Measurements from ENCODE around the gene TRIM9.
"Not testable (repeated sequence)": the region's sequence is repeated elsewhere in the genome, so short reads cannot be mapped to it uniquely, and the experiment has no call there.

Gene TRIM9

GRCh38 chr14:51004801-51005526, 89.9 kb downstream of the TRIM9 start:
- DNase-seq (ENCODE audit: low spot score), result no peak

DNA sequence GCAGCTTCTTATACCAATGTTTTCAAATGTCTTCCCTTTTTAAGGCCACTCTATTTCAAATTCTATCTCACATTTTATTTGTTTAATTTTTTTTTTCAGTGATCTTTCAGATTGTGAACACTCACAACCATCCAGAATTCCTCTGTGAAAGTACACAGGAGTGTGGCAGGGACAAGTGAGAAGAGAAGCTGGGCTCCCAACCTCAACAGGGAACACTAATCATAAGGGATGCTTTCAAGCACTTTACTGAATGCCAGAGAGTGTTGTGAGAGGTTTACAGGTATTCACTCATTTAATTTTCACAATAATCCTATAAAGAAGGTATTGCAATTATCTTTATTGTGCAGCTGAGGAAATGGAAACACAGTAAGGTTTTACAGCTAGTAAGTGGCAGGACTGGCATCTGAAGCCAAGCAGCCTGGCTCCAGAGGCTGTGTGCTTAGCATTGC, 90.5 kb downstream of the TRIM9 start:
- DNase-seq (ENCODE audit: low spot score), result no peak

- no peak for DNase-seq (ENCODE audit: low spot score)
These were observed 92.4 kb downstream of the TRIM9 start for GRCh38 chr14:51002406-51002999.

DNA sequence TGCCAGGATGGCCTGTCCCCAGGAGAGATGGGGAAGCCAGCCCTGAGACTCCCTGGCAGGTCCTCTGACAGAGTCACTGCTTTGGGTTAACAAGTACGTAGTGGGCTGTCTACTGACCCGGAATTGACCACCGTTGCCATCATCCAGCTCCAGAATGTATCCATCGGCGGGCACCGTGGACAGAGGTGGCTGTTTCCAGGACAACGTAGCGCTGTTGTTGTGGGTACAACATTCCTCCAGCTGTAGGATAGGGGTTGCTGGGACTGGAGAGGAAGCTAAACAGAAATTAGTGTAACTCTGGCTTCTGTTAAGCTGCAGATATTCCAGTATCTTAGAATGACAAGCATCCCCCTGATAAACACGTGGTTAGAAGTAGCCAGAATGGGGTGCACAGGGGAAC, 94.3 kb downstream of the TRIM9 start:
- no peak for DNase-seq (ENCODE audit: low spot score)

DNA sequence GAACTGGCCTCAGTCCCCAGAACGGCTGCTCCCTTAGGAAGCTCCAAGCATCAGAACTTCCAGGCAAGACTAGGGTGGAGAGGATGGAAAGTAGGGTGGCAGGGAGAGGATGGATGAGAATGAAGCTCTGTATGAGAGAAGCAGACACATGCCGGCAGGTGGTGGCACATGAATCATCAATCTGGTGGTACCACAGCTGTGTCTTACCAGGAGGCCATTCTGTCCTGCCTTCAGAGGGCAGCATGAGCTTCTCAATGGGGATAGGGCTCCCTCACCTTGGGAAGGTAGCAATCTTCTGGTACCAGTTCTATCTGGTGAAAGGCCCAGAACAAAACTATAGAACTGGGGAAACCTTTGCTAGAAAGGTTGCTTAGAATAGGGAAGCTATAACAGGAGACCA, 95.2 kb downstream of the TRIM9 start:
- DNase-seq (ENCODE audit: low spot score), result no peak

DNA sequence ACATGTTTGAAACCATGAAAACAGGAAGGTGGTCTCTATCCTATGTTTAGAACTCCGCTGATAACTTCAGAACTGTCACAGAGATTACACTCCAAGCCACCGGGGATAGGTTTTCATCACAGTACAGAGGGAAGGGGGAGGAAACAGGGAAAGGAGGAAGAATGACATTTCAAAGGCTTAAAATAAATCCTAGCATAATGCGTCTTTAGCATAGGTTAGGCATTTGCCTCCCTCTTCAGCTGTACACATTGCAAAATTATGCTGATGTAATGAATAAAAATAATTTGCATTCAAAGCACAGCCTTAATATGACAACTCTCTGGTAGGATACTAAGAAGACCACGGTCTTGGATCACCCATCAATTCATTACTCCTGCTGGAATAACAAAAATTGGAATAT, 96.3 kb downstream of the TRIM9 start:
- DNase-seq (ENCODE audit: low spot score), result no peak

GRCh38 chr14:50997712-50998111, 97.2 kb downstream of the TRIM9 start:
- no peak for DNase-seq (ENCODE audit: low spot score)

- DNase-seq (ENCODE audit: low spot score), result not testable (repeated sequence)
These were observed 100.7 kb downstream of the TRIM9 start for GRCh38 chr14:50994158-50994557.

- peak; percentile 68 for DNase-seq (ENCODE audit: low spot score)
These were observed 109.0 kb downstream of the TRIM9 start for GRCh38 chr14:50985859-50986331.

GRCh38 chr14:50985124-50985858, 109.6 kb downstream of the TRIM9 start:
- DNase-seq (ENCODE audit: low spot score), result peak; percentile 74

DNA sequence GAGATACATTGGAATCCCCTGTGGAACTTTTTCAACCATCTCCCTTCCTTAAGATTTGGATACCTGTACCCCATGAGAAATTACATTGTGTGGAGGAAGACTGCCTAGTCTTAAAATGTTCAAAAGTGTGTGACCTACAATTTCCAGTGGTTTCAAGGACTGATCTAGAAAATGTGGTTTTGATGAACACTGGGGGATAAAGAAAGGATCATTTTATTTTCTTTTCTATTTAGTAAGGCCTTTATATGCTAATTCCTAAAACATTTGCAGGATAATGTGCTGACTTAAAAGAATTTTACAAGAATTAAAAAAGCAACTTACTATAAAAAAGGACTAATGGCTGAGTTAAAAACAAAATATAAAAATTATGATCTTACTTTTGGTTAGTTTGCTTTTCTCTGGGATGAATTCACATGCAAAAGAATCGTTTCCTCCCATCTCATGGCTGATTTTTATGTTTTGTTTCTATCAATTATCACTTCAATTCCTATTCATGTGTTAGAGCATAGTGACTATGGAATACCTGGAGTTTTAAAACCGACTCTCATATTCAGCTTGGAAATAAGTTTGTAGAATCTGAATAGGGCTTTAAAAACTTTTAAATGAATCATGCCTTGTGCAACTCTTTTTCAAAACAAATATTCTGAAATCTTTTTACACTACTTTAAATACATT, 110.7 kb downstream of the TRIM9 start:
- no peak for DNase-seq (ENCODE audit: low spot score)

DNA sequence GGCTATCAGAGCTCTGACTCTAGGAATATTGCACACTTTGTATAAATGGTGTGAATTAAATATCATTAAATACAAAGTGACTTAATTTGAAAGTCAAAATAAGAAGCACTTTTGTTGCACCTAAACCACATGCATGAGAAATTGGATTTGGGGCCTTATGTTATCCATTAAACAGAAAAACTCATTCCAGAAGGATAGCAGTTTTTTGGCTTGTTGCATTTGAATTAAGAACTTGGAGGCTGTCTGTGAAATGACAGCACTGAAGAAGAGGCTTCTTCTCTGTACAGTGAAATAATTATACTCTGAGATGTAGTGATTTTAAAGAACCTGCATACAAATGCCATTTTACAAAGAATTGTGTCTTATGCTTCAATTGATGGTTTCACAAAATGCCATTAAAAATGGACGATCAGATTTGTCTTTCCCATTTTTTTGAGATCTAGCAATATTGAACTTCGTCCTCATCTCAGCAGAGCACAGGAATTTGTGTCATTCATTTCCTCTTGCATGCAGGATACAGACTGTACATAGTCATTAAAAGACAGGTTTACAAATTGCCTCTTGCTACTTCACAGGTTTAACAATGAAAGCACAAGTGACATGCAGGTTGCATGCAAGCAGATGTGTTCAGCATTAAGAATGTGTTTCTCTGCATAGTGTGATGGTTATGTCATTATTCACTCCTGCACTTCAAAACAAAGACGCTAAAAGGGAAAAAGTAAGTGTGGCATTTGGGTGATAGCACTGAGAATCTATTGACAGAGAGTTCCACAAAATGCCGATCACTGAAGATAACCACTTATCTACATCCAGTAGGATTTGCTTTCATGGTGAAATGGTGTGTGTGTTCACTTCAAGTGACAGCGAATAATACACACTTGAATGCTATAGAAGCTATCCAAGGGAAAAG, 114.7 kb downstream of the TRIM9 start:
- no peak for DNase-seq (ENCODE audit: low spot score)

DNA sequence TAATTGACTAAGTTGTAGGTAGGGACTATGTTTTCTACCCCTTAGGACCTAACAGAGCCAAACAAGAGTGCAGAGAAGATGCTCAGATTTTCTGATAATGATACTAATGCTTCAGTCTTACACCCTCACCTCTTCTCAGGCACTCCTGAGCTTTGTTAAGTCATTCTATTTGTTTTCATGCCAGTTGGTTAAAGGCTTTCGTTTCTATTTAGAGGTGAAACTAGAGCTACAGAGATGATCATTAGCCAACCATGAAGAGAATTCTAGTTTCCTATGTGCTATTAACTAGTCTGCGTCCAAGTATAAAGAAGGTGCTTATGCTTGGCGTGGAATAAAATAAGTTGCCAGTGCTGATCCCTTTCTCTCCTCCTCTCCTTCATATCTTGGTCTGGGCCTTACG, 116.0 kb downstream of the TRIM9 start:
- no peak for DNase-seq (ENCODE audit: low spot score)

DNA sequence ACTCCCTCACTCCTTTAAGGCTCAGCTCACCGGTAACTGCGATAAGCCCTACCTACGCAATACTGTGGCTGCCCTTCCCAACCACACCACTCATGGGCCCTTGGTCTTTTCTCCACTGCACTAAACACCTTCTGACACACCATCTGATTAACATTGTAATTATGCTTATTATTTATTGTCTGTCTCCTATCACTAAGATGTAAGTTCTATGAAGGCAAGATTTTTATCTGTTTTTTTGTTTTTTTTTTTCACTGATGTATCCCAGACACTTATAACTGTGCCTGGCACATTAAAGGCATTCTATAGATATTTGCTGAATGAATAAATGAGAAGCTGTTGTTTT, 116.4 kb downstream of the TRIM9 start:
- no peak for DNase-seq (ENCODE audit: low spot score)

DNA sequence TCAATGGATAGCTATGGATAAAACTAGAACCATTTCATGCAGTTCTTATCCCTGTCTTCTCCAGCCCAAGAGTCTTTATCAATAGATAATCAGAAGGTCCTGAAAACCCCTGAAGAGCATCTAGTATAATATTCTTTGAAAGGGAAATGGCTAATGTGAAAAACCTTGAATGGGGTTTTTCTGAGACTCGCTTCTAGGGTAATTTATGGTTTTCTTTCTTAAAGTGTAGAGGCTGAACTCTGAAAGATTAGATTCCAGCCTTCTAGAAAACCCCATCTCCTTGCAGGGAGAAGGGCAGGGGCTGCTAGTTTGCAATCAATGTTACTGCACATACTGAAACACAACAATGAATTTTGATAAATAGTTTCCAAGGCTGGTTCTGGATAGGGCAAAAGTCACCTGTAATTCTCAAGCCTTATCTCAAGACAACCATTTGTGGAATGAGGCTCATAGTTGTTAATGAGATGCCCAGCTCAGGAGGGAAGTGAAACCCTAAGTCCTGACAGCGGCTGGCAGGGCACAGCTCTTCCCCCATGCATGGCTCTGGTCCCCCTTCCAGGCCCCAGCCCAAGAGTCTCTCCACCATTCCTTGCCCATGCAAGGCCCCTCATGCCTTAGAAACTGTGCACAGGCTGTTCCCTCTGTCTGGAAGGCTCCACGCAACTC, 116.9 kb downstream of the TRIM9 start:
- DNase-seq (ENCODE audit: low spot score), result no peak

DNA sequence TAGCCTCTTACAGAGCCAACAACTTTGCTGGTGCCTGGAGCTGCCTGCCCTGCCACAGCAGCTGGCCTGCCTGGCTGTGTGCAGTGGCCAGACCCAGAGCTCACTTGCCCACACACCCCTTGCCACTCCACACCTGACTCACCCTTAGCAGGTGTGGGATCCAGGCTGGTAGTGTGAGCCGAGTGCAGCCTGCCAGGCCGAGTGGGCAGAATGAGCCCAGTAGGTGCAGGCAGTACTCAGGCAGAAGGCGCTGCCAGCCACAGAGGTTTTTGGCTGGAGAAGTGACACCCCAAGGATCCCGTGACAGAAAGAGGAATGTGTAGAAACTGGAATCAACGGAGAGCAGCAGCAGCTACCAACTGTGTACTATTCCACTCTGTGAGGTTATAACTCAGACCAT, 120.8 kb downstream of the TRIM9 start:
- no peak for DNase-seq (ENCODE audit: low spot score)

DNA sequence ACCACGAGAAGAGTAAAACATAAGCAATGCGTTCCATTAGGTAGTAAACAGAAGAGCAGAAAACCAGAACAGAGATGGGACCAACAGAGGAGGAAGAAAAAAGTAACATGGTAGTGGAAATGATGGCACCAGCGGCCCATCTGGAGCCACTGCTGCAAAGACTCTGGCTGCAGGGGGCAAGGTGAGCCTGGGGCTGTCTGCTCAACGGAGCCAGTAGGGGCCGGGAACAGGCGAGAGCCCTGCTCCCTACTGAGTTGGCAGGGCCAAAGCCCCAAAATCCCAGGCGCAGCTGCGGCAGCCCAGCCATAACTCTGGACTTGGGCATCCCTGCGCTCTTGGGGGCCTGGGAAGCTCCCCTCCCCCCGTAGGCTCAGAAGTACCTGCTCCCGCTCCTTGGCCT, 122.2 kb downstream of the TRIM9 start:
- DNase-seq (ENCODE audit: low spot score), result no peak

- no peak for DNase-seq (ENCODE audit: low spot score)
These were observed 123.8 kb downstream of the TRIM9 start for GRCh38 chr14:50970886-50971781.

- no peak for DNase-seq (ENCODE audit: low spot score)
These were observed 127.1 kb downstream of the TRIM9 start for GRCh38 chr14:50967790-50968189.

- no peak for DNase-seq (ENCODE audit: low spot score)
These were observed 127.8 kb downstream of the TRIM9 start for GRCh38 chr14:50967103-50967502.

Data from globus pallidus (tissue), 1 donor.